ENCODE data around the gene AUTS2. TPM values are rescaled to one million over a fixed set of nuclear protein-coding genes. Genes with fewer than 3 reads are reported as not detected.

Gene AUTS2
- total and polyA plus RNA-seq, 2 donors: 13.4 to 87.7 TPM

- DNase-seq (ENCODE audit: extremely low spot score): no peak
- H3K36me3 ChIP-seq (ENCODE audit: insufficient read depth): no peaks in the 10 kb centered on the region
- H3K4me3 ChIP-seq (ENCODE audit: low read depth, low read length): no peak overlapping the region
- no peak overlapping the region for H3K27ac ChIP-seq (ENCODE audit: low read depth)
- no peaks in the 10 kb centered on the region for H3K4me1 ChIP-seq (ENCODE audit: insufficient read depth)
- WGBS: 91% methylated on average over 4 of the region's 4 CpGs
Measured at GRCh38 chr7:70299472-70299807, 701.2 kb downstream of the AUTS2 start.

- 92% methylated on average over 6 of the region's 6 CpGs for WGBS
- no peak for DNase-seq (ENCODE audit: extremely low spot score)
- H3K4me1 ChIP-seq (ENCODE audit: insufficient read depth): no peaks in the 10 kb centered on the region
- no peaks in the 10 kb centered on the region for H3K36me3 ChIP-seq (ENCODE audit: insufficient read depth)
- no peak overlapping the region for H3K4me3 ChIP-seq (ENCODE audit: low read depth, low read length)
- no peak overlapping the region for H3K27ac ChIP-seq (ENCODE audit: low read depth)
Measured at GRCh38 chr7:70301673-70302185, 703.5 kb downstream of the AUTS2 start.

- Histone ChIP-seq H3K27ac (ENCODE audit: low read depth) (no peak overlapping the region), H3K4me3 (ENCODE audit: low read depth, low read length) (no peak overlapping the region), H3K36me3 (ENCODE audit: insufficient read depth) (no peaks in the 10 kb centered on the region), H3K4me1 (ENCODE audit: insufficient read depth) (no peaks in the 10 kb centered on the region)
- DNase-seq (ENCODE audit: extremely low spot score): no peak
- WGBS: 95% methylated on average over 7 of the region's 7 CpGs
Measured at GRCh38 chr7:70303309-70303708, 705.0 kb downstream of the AUTS2 start.

GRCh38 chr7:70303780-70304179 lies 705.5 kb downstream of the AUTS2 start:
- H3K4me3 ChIP-seq (ENCODE audit: low read depth, low read length): no peak overlapping the region
- H3K36me3 ChIP-seq (ENCODE audit: insufficient read depth): no peaks in the 10 kb centered on the region
- WGBS: 96% methylated on average over 2 of the region's 2 CpGs
- no peak for DNase-seq (ENCODE audit: extremely low spot score)
- H3K27ac ChIP-seq (ENCODE audit: low read depth): no peak overlapping the region
- no peaks in the 10 kb centered on the region for H3K4me1 ChIP-seq (ENCODE audit: insufficient read depth)

- Histone ChIP-seq H3K4me3 (ENCODE audit: low read depth, low read length) (no peak overlapping the region), H3K4me1 (ENCODE audit: insufficient read depth) (no peaks in the 10 kb centered on the region), H3K36me3 (ENCODE audit: insufficient read depth) (no peaks in the 10 kb centered on the region), H3K27ac (ENCODE audit: low read depth) (no peak overlapping the region)
- 86% methylated on average over 2 of the region's 2 CpGs for WGBS
- no peak for DNase-seq (ENCODE audit: extremely low spot score)
Measured at GRCh38 chr7:70306173-70306572, 707.9 kb downstream of the AUTS2 start.

- Histone ChIP-seq H3K36me3 (ENCODE audit: insufficient read depth) (no peaks in the 10 kb centered on the region), H3K27ac (ENCODE audit: low read depth) (no peak overlapping the region), H3K4me3 (ENCODE audit: low read depth, low read length) (no peak overlapping the region), H3K4me1 (ENCODE audit: insufficient read depth) (no peaks in the 10 kb centered on the region)
- 65% methylated on average over 3 of the region's 3 CpGs for WGBS
- peak; percentile 6 for DNase-seq (ENCODE audit: extremely low spot score)
Measured at GRCh38 chr7:70307544-70308106, 709.4 kb downstream of the AUTS2 start.

GRCh38 chr7:70312336-70312735 lies 714.1 kb downstream of the AUTS2 start:
- DNase-seq (ENCODE audit: extremely low spot score): no peak
- Histone ChIP-seq H3K36me3 (ENCODE audit: insufficient read depth) (no peaks in the 10 kb centered on the region), H3K4me1 (ENCODE audit: insufficient read depth) (no peaks in the 10 kb centered on the region), H3K4me3 (ENCODE audit: low read depth, low read length) (no peak overlapping the region), H3K27ac (ENCODE audit: low read depth) (no peak overlapping the region)
- 94% methylated on average over 1 of the region's 1 CpG for WGBS

- no peak for DNase-seq (ENCODE audit: extremely low spot score)
- no peaks in the 10 kb centered on the region for H3K36me3 ChIP-seq (ENCODE audit: insufficient read depth)
- 97% methylated on average over 3 of the region's 3 CpGs for WGBS
- H3K4me3 ChIP-seq (ENCODE audit: low read depth, low read length): no peak overlapping the region
- no peak overlapping the region for H3K27ac ChIP-seq (ENCODE audit: low read depth)
- H3K4me1 ChIP-seq (ENCODE audit: insufficient read depth): no peaks in the 10 kb centered on the region
Measured at GRCh38 chr7:70313271-70313670, 715.0 kb downstream of the AUTS2 start.

- H3K27ac ChIP-seq (ENCODE audit: low read depth): no peak overlapping the region
- H3K4me1 ChIP-seq (ENCODE audit: insufficient read depth): no peaks in the 10 kb centered on the region
- no peak for DNase-seq (ENCODE audit: extremely low spot score)
- 93% methylated on average over 10 of the region's 10 CpGs for WGBS
- no peak overlapping the region for H3K4me3 ChIP-seq (ENCODE audit: low read depth, low read length)
- no peaks in the 10 kb centered on the region for H3K36me3 ChIP-seq (ENCODE audit: insufficient read depth)
Measured at GRCh38 chr7:70313687-70314086, 715.4 kb downstream of the AUTS2 start.

- H3K36me3 ChIP-seq (ENCODE audit: insufficient read depth): no peaks in the 10 kb centered on the region
- no peak overlapping the region for H3K27ac ChIP-seq (ENCODE audit: low read depth)
- 90% methylated on average over 2 of the region's 2 CpGs for WGBS
- H3K4me1 ChIP-seq (ENCODE audit: insufficient read depth): no peaks in the 10 kb centered on the region
- no peak for DNase-seq (ENCODE audit: extremely low spot score)
- no peak overlapping the region for H3K4me3 ChIP-seq (ENCODE audit: low read depth, low read length)
Measured at GRCh38 chr7:70314221-70314620, 715.9 kb downstream of the AUTS2 start.

- Histone ChIP-seq H3K4me1 (ENCODE audit: insufficient read depth) (no peaks in the 10 kb centered on the region), H3K27ac (ENCODE audit: low read depth) (no peak overlapping the region), H3K4me3 (ENCODE audit: low read depth, low read length) (no peak overlapping the region), H3K36me3 (ENCODE audit: insufficient read depth) (no peaks in the 10 kb centered on the region)
- no peak for DNase-seq (ENCODE audit: extremely low spot score)
- 89% methylated on average over 7 of the region's 7 CpGs for WGBS
Measured at GRCh38 chr7:70316745-70317144, 718.5 kb downstream of the AUTS2 start.

- WGBS: 64% methylated on average over 2 of the region's 2 CpGs
- H3K4me3 ChIP-seq (ENCODE audit: low read depth, low read length): no peak overlapping the region
- no peaks in the 10 kb centered on the region for H3K4me1 ChIP-seq (ENCODE audit: insufficient read depth)
- H3K36me3 ChIP-seq (ENCODE audit: insufficient read depth): no peaks in the 10 kb centered on the region
- DNase-seq (ENCODE audit: extremely low spot score): no peak
- no peak overlapping the region for H3K27ac ChIP-seq (ENCODE audit: low read depth)
Measured at GRCh38 chr7:70317356-70317755, 719.1 kb downstream of the AUTS2 start.

- no peak overlapping the region for H3K4me3 ChIP-seq (ENCODE audit: low read depth, low read length)
- no peaks in the 10 kb centered on the region for H3K36me3 ChIP-seq (ENCODE audit: insufficient read depth)
- no peaks in the 10 kb centered on the region for H3K4me1 ChIP-seq (ENCODE audit: insufficient read depth)
- H3K27ac ChIP-seq (ENCODE audit: low read depth): no peak overlapping the region
- 54% methylated on average over 1 of the region's 1 CpG for WGBS
- no peak for DNase-seq (ENCODE audit: extremely low spot score)
Measured at GRCh38 chr7:70318511-70318910, 720.2 kb downstream of the AUTS2 start.

- H3K27ac ChIP-seq (ENCODE audit: low read depth): no peak overlapping the region
- 71% methylated on average over 2 of the region's 2 CpGs for WGBS
- H3K4me1 ChIP-seq (ENCODE audit: insufficient read depth): no peaks in the 10 kb centered on the region
- no peaks in the 10 kb centered on the region for H3K36me3 ChIP-seq (ENCODE audit: insufficient read depth)
- no peak overlapping the region for H3K4me3 ChIP-seq (ENCODE audit: low read depth, low read length)
- no peak for DNase-seq (ENCODE audit: extremely low spot score)
Measured at GRCh38 chr7:70319057-70319456, 720.8 kb downstream of the AUTS2 start.
